HFF-Myc (cell line): ENCODE results near the gene BTN2A1.

ENCODE experiments used
- DNase-seq: peaks from one replicate; pipeline ENCODE4 v3.0.0-alpha.2; 2011; ENCODE audit warnings: low read depth; ENCODE audit errors: extremely low read depth
- H3K4me3 ChIP-seq: replicated peaks from 2 replicates; pipeline ENCODE4 v1.5.1; 2011; ENCODE audit warnings: low read depth, mild to moderate bottlenecking, control low read depth, low read length
- TF ChIP-seq, protein P1 (sequence below): IDR thresholded peaks from 2 replicates; pipeline ENCODE4 v1.5.1; 2012; ENCODE audit warnings: mild to moderate bottlenecking, low read depth, low read length, control low read depth; ENCODE audit errors: missing control alignments

The BTN2A1 gene

DNA sequence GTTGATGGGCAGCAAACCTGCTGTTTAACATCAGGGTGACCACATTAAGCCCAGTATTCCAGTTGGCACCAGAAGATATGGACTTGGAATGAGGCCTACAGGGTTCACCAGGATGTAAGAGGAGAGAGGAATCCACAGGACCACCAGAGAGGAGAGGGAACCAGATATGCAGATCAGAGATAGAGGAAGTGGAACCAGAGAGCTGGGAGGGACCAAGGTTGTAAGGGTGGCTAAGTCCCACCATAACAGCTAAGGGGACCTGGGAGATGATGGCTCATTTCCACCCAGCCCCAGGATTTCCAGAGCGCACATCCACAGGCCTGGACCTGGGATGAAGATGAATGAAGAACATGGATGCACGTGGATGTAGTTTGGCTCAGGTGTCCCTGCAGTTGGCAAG, 11.1 kb downstream of the BTN2A1 start:
- TF ChIP-seq, protein P1, sequence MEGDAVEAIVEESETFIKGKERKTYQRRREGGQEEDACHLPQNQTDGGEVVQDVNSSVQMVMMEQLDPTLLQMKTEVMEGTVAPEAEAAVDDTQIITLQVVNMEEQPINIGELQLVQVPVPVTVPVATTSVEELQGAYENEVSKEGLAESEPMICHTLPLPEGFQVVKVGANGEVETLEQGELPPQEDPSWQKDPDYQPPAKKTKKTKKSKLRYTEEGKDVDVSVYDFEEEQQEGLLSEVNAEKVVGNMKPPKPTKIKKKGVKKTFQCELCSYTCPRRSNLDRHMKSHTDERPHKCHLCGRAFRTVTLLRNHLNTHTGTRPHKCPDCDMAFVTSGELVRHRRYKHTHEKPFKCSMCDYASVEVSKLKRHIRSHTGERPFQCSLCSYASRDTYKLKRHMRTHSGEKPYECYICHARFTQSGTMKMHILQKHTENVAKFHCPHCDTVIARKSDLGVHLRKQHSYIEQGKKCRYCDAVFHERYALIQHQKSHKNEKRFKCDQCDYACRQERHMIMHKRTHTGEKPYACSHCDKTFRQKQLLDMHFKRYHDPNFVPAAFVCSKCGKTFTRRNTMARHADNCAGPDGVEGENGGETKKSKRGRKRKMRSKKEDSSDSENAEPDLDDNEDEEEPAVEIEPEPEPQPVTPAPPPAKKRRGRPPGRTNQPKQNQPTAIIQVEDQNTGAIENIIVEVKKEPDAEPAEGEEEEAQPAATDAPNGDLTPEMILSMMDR = no peak
- no peak for DNase-seq
- H3K4me3 ChIP-seq = no peak overlapping the region

DNA sequence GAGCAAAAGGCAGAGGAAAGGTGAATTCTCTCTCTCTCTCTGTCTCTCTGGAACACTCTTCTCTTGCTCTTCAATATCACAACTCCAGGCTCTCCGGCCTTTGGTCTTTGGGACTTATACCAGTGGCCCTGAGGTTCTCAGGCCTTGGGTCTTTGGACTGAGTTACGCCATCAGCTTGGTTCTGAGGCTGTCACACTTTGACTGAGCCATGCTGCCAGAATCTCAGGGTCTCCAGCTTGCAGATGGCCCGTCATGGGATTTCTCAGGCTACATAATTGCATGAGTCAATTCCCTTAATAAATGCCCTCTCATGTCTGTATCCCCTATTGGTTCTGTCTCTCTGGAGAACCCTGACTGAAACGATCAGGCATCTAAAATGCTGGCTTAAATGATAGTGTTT, 12.9 kb downstream of the BTN2A1 start:
- no peak overlapping the region for H3K4me3 ChIP-seq
- DNase-seq = no peak
- TF ChIP-seq, protein P1 = no peak

DNA sequence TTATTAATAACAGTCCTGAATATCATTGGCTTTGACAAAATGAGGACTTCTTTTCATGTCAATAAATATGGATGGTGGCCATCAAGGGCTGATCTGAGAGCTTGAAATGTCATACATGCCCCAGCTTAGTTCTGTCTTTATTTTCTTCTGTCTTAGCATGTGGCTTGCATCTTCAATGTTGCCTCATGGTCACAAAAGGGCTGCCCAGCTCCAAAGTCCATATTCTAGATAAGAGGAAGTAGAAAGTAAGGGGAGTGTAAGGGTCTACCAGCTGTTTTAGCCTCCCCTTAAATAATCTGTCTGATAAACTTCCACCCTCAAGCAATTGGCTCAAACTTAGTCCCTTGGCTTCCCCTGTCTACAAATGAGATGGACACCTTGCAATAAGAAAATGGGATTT, 14.2 kb downstream of the BTN2A1 start:
- no peak overlapping the region for H3K4me3 ChIP-seq
- no peak for DNase-seq
- TF ChIP-seq, protein P1 = no peak

DNA sequence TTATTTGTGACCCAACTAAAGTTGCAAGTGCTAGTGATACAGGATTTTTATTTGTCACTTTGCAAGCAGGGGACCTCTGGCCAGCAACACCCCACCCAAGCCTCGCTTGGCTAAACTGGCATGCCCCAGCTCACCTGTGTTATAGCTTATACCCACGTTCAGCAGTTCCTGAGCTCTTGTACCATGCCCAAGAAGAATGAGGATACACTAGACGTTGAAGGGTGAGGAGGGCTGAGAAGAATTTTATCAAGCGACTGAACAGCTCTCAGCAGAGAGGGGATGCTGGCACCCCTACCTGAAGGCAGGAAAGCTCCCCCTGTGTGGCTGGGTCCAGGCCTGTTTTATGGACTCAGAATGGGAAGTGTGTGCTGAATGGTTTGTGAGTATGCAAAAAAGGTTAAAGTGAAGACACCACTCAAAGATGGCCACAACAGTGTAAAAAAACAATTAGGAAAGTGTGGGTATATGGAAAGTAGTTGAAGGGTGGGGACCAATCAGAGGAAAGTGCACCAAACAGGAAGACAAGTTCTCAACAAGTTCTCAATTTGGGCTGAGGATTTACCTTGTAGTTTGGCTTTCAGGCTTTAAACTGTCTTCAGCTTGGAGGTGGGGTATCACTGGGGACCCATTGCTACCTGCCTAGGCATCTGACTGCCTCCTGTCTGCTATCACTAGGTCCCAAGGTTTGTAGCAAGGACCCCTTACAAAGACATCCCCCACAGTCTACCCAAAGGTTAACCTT, 15.0 kb downstream of the BTN2A1 start:
- no peak overlapping the region for H3K4me3 ChIP-seq
- no peak for DNase-seq
- TF ChIP-seq, protein P1 = no peak

DNA sequence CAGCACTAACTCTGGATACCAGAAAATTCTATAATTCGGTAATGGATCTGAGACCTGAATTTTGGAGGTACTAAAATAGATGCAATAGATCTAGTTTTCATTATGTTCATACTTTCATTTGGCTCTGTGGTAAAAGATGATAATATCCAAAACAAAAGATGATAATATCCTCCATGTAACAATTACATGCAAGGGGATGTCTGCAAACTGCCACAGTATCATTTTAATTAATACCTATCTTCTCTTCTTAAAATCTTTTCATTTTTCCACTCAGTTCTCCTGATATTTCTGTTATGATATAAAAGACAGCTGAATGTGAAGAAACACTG, 15.6 kb downstream of the BTN2A1 start:
- peak overlapping the region; percentile 50 for H3K4me3 ChIP-seq
- TF ChIP-seq, protein P1 = no peak
- DNase-seq = no peak

DNA sequence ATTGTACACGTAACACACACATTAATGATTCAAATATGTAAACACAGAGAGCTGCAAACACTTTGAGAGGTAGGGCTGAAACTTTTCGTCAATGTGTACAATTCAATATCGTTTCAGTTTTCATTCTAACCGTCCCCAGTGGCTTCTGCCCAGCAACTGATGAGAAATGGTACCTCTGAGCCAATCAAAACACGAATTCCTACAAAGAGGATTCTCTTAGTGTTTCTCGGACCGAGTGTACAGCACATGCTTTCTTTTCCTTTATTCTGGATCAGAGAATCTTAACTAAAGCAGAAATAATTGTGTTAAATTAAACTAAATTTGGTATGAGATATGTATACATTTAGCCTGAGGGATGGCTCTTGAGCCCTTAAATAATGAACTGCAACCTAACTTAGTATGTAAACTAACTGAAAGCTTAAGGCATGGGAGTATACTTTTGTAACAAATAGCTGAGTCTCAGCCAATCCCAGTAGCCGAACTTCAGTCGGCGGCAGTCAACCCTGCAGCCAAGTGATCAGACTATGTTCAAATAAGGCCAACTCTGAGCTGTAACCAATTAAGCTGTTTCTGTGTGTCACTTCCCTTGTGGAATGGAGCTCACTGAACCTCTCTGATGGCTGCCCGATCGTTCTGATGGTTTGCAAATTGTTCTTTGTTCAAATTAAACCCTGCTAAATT, 16.1 kb downstream of the BTN2A1 start:
- H3K4me3 ChIP-seq = peak overlapping the region; percentile 50
- TF ChIP-seq, protein P1 = no peak
- DNase-seq = peak; percentile 94
